GM13977 (cell line): ENCODE results near the gene TRIM25.

Source experiments
- DNase-seq: peaks from one replicate; pipeline ENCODE4 v3.0.0; 2012; ENCODE audit warnings: low spot score
- in situ Hi-C: fragments of 300-500 bp; cut with MboI; formaldehyde crosslinking; loops from one replicate; pipeline ENCODE4 v1.12.0; 2022; ENCODE audit warnings: low sequenced_read_pairs, low pct_unique_long_range_greater_than_20kb, mixed read lengths, inconsistent platforms; ENCODE audit not compliant: unreplicated experiment
- TF ChIP-seq, protein P1 (sequence below): IDR thresholded peaks from 2 replicates; pipeline ENCODE4 v1.5.1; 2012; ENCODE audit warnings: mild to moderate bottlenecking, control low read depth; ENCODE audit not compliant: insufficient read depth; ENCODE audit errors: extremely low read depth, missing control alignments

The TRIM25 gene

DNA sequence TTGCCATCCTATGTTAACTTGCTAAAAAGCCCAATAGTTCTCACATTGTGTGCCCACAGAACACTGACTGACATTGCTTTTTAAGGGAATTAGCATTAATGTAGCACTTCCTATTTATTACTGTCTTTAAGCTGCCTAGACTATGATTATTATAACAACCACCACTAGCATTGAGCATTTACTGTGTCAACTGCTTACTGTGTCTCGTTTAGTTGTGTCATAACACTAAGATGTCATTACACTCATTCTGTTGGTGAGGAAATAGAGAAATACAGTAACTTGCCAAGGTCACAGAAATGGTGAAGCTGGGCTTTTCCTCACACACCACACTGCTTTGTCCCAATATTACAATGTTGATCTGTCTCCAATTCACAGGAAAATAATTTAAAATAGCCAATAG is 30.2 kb downstream of the TRIM25 start:
- TF ChIP-seq, protein P1, sequence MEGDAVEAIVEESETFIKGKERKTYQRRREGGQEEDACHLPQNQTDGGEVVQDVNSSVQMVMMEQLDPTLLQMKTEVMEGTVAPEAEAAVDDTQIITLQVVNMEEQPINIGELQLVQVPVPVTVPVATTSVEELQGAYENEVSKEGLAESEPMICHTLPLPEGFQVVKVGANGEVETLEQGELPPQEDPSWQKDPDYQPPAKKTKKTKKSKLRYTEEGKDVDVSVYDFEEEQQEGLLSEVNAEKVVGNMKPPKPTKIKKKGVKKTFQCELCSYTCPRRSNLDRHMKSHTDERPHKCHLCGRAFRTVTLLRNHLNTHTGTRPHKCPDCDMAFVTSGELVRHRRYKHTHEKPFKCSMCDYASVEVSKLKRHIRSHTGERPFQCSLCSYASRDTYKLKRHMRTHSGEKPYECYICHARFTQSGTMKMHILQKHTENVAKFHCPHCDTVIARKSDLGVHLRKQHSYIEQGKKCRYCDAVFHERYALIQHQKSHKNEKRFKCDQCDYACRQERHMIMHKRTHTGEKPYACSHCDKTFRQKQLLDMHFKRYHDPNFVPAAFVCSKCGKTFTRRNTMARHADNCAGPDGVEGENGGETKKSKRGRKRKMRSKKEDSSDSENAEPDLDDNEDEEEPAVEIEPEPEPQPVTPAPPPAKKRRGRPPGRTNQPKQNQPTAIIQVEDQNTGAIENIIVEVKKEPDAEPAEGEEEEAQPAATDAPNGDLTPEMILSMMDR, result no peak
- in situ Hi-C loops, result no loop called here
- no peak for DNase-seq

DNA sequence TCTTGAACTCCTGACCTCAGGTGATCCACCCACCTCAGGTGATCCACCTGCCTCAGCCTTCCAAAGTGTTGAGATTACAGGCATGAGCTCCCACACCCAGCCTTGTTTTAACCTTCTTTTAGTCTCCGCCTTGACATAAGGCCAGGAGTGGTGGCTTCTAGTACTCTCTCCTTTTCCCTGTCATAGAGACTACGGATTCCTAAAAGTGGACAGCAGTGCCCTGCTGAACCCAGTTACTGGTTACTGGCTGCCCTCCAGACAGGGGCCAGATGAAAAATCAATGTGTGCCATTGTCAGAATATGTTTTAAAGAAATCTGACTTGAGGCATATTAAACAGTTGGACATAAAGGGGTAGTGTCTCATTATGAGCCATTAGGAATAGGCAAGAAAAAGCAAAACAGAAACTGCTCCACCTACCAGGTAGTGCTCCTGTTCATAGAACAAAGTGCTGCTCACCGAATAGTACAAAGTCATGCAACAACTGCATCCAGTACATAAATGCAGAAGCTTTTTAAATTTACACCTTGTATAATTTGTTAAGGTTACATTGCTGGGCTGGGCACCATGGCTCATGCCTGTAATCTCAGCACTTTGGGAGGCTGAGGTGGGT is 32.1 kb downstream of the TRIM25 start:
- TF ChIP-seq, protein P1, result no peak
- in situ Hi-C loops, result no loop called here
- no peak for DNase-seq

DNA sequence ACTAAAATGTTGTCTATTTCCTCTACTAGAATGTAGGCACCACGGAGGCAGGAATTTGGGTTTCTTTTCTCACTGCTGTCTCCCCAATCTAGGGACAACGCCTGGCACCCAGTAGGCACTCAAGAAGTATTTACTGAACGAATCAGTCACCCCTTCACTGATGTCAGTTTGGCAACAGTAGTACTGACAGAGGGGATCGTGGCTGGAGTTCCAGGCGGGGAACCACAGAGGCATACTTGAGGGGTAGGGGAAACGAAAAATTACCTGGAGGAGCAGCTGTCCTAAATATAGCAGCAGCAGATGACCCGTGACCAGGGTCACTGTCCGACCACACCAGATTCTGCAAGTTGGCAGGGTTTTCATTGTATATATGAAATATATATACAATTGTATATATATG is 33.3 kb downstream of the TRIM25 start:
- TF ChIP-seq, protein P1, result no peak
- no peak for DNase-seq
- in situ Hi-C loops, result no loop called here

DNA sequence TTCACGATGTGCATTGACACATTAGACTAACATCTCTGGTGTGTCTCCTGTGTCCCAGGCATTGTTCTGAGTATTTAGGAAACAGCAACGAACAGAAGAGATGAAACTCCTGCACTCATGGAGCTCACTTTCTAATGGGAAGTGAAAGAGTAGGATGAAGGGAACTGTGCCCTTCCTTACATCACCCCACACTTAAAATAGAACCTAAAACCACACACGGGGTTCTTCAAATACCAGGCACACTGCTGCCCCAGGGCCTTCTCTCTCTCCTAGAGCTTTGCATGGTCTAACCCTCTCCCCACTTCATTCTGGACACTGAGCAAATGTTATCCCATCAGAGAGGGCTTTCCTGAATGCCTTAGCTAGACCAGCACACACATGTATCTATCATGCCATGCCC is 33.7 kb downstream of the TRIM25 start:
- DNase-seq, result no peak
- in situ Hi-C loops, result no loop called here
- TF ChIP-seq, protein P1, result no peak

DNA sequence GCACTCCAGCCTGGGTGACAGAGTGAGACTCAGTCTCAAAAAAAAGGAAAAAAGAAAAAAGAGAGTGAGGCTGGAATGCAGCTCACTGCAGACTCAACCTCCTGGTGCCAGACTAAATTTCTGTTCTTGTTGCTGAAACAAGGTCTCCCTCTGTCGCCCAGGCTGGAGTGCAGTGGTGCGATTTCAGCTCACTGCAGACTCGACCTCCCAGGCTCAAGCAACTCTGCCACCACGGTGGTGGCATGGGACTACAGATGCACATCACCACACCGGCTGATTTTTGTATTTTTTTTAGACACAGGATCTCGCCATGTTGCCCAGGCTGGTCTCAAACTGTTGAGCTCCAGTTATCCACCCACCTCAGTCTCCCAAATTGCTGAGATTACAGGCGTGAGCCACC is 34.6 kb downstream of the TRIM25 start:
- TF ChIP-seq, protein P1, result no peak
- DNase-seq, result no peak
- in situ Hi-C loops, result no loop called here

DNA sequence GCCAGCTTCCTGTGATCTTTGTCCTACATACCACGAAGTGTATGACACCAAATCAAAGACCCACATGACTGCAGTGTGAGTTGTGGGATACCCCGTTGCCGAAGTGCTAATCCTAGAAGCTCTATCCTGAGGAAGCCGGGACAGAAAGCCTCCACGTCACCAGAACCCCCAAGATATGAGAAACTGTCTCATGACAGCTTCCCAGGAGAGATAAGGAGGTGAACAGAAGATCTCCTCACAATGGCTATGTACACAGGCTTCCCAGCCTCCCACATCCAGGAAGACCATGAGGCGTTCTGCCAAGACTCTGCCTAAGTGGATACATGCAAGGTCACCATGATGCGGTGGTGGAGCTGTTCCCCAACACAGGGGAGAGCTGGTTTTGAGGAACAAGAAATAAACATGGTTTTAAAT is 37.1 kb downstream of the TRIM25 start:
- DNase-seq, result no peak
- TF ChIP-seq, protein P1, result no peak
- in situ Hi-C loops, result no loop called here

DNA sequence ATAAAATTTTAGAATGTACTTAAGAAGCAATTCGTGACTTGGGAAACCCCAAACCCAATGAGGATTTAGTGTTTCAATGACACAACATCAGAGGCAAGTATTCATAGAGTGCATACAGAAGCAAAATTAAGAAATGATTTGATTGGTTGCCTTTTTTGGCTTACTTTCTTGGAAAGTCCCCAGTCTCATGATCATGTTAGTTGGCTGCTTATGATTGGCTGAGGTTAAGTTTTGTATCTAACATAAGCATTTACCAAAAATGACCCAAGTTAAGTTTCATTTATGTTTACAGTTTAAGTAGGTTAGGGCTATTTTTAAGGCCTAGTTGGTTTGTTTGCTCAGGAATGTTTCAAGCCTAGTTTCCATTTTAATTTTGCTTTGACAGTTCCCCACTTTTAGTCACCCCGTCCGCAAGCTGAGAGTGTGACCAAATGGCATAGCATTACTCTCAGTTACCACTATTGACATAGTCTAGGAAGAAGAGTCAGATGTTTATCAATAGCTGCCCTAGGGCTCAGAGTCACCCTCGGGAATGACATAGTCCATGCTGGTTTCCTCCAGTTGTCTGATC is 43.7 kb downstream of the TRIM25 start:
- no peak for DNase-seq
- TF ChIP-seq, protein P1, result no peak

More for the DNA sequence above, 43.7 kb downstream of the TRIM25 start:
- in situ Hi-C loops, result no loop called here
